NCI-H2081 (cell line): ENCODE data around the gene FILIP1L.

Source experiments
- DNase-seq, 2 experiments: peaks; one replicate each; lab custom pipeline; 2025; lab: John Stamatoyannopoulos, UW

FILIP1L gene

DNA sequence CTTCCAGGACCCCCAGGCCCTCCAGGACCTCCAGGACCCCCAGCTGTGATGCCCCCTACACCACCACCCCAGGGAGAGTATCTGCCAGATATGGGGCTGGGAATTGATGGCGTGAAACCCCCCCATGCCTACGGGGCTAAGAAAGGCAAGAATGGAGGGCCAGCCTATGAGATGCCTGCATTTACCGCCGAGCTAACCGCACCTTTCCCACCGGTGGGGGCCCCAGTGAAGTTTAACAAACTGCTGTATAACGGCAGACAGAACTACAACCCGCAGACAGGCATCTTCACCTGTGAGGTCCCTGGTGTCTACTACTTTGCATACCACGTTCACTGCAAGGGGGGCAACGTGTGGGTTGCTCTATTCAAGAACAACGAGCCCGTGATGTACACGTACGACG lies 318.7 kb downstream of the FILIP1L start:
- no peak for DNase-seq

DNA sequence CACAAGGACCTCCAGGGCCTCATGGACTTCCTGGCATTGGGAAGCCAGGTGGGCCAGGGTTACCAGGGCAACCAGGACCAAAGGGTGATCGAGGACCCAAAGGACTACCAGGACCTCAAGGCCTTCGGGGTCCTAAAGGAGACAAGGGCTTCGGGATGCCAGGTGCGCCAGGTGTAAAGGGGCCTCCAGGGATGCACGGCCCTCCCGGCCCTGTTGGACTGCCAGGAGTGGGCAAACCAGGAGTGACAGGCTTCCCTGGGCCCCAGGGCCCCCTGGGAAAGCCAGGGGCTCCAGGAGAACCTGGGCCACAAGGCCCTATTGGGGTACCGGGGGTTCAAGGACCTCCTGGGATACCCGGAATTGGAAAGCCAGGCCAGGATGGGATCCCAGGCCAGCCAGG lies 319.8 kb downstream of the FILIP1L start:
- DNase-seq = no peak

DNA sequence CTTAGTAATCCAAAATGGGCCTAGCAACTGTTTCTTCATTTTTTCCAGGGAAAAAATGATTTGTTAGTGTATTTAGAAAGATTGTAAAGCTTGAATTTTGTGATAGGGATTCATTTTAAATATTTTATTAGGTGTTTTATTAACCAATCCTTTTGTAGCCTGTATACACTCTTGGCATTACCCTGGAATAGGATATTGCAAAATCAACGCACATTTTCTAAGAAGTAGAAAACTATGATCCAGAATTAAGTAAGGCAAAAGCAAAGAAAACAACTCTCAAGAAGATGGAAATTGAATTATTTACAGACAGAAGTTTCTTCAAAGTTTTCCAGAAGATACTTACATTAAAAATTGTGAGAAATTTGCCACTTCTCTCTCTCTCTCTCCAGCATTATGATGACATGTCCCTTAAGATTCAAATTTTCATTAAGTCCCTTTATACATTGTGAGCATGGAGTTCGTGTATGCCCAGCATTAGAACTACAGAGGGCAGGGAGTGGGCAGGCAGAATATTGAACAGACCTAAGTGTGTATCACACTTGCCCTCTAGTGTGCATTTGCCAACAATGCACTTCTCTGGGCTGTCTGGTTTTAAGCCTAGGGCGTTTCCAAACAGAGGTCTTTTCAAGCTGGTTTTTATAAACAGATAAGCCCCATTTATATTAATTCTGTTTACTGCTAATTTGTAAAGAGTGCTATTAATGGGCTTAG lies 325.1 kb downstream of the FILIP1L start:
- peak; percentile 28 to 56 for DNase-seq
